GM18498 (cell line): ENCODE results near the gene SPPL3.
"Not testable (repeated sequence)": the region's sequence is repeated elsewhere in the genome, so short reads cannot be mapped to it uniquely, and the experiment has no call there.

Source experiments
- ATAC-seq: cut with Tn5 transposase; IDR thresholded peaks from one replicate; pipeline ENCODE4 v1.9.1; 2021; ENCODE audit warnings: mild to moderate bottlenecking, moderate library complexity; ENCODE audit not compliant: unreplicated experiment

The SPPL3 gene

GRCh38 chr12:120845696-120846095 lies 58.5 kb downstream of the SPPL3 start:
- ATAC-seq: no peak

- ATAC-seq: no peak
Measured at GRCh38 chr12:120844768-120845449, 59.2 kb downstream of the SPPL3 start.

- ATAC-seq: no peak
Measured at GRCh38 chr12:120844297-120844696, 59.9 kb downstream of the SPPL3 start.

- no peak for ATAC-seq
Measured at GRCh38 chr12:120843472-120843871, 60.7 kb downstream of the SPPL3 start.

GRCh38 chr12:120842595-120842994 lies 61.6 kb downstream of the SPPL3 start:
- no peak for ATAC-seq

GRCh38 chr12:120841525-120841924 lies 62.6 kb downstream of the SPPL3 start:
- ATAC-seq: no peak

- ATAC-seq: no peak
Measured at GRCh38 chr12:120839503-120839902, 64.7 kb downstream of the SPPL3 start.

GRCh38 chr12:120838629-120839383 lies 65.4 kb downstream of the SPPL3 start:
- not testable (repeated sequence) for ATAC-seq

- ATAC-seq: no peak
Measured at GRCh38 chr12:120836114-120836684, 68.0 kb downstream of the SPPL3 start.

GRCh38 chr12:120835657-120836056 lies 68.5 kb downstream of the SPPL3 start:
- ATAC-seq: no peak

- no peak for ATAC-seq
Measured at GRCh38 chr12:120835304-120835612, 68.9 kb downstream of the SPPL3 start.

- ATAC-seq: no peak
Measured at GRCh38 chr12:120834489-120835303, 69.5 kb downstream of the SPPL3 start.

GRCh38 chr12:120833849-120834248 lies 70.3 kb downstream of the SPPL3 start:
- ATAC-seq: no peak

- ATAC-seq: no peak
Measured at GRCh38 chr12:120832737-120833136, 71.4 kb downstream of the SPPL3 start.

GRCh38 chr12:120831648-120832267 lies 72.4 kb downstream of the SPPL3 start:
- ATAC-seq: no peak

- ATAC-seq: no peak
Measured at GRCh38 chr12:120830966-120831365, 73.2 kb downstream of the SPPL3 start.

- ATAC-seq: no peak
Measured at GRCh38 chr12:120830052-120830940, 73.9 kb downstream of the SPPL3 start.

- ATAC-seq: no peak
Measured at GRCh38 chr12:120826335-120826734, 77.8 kb downstream of the SPPL3 start.

- no peak for ATAC-seq
Measured at GRCh38 chr12:120825337-120825736, 78.8 kb downstream of the SPPL3 start.
